H1 (cell line): Measurements from ENCODE around the gene NFKBIZ.
"Not testable (repeated sequence)": the region's sequence is repeated elsewhere in the genome, so short reads cannot be mapped to it uniquely, and the experiment has no call there.

Experiments
- ASH2L ChIP-seq: fragments of 200-600, 300-600 bp; sonication (generic); IDR thresholded peaks from one replicate; pipeline ENCODE4 v1.7.1; 2017; ENCODE audit warnings: low read length
- CBX8 ChIP-seq: fragments of 300-800, 300-1000 bp; sonication (generic); IDR thresholded peaks from 2 replicates; pipeline ENCODE4 v1.7.1; 2016; ENCODE audit warnings: low read depth, low read length, borderline replicate concordance
- EZH2 ChIP-seq: fragments of 200-600 bp; sonication (generic); IDR thresholded peaks from 2 replicates; pipeline ENCODE4 v1.7.1; 2012; ENCODE audit warnings: low read depth, mild to moderate bottlenecking, moderate library complexity, low read length, inconsistent platforms; ENCODE audit not compliant: severe bottlenecking
- FOSL1 ChIP-seq: IDR thresholded peaks from 2 replicates; pipeline ENCODE4 v1.6.1; 2011; ENCODE audit warnings: mild to moderate bottlenecking, low read depth, low read length, moderate library complexity; ENCODE audit not compliant: insufficient read depth
- MAX ChIP-seq: IDR thresholded peaks from 2 replicates; pipeline ENCODE4 v1.6.1; 2012; ENCODE audit warnings: inconsistent platforms
- POLR2AphosphoS5 ChIP-seq: IDR thresholded peaks from 2 replicates; pipeline ENCODE4 v1.6.1; 2011; ENCODE audit warnings: low read depth, low read length
- RFX5 ChIP-seq: IDR thresholded peaks from 2 replicates; pipeline ENCODE4 v1.6.1; 2011; ENCODE audit warnings: low read depth, low read length, improper control_type of control experiment, borderline replicate concordance
- SAP30 ChIP-seq: fragments of 300-600 bp; sonication (generic); IDR thresholded peaks from 2 replicates; pipeline ENCODE4 v1.7.1; 2012; ENCODE audit warnings: low read length, moderate library complexity, mild to moderate bottlenecking, inconsistent platforms; ENCODE audit not compliant: insufficient read depth, insufficient replicate concordance
- SP1 ChIP-seq: IDR thresholded peaks from 2 replicates; pipeline ENCODE4 v1.6.1; 2011; ENCODE audit warnings: low read depth, low read length
- ZNF274 ChIP-seq: IDR thresholded peaks from 2 replicates; pipeline ENCODE4 v1.7.0; 2012; ENCODE audit warnings: low read length, borderline replicate concordance; ENCODE audit errors: extremely low read depth
- TF ChIP-seq, protein P1 (sequence below), 3 experiments: IDR thresholded peaks; 1 replicate in 2 of 3; 2 replicates in 1 of 3; pipeline versions ENCODE4 v1.5.1 to v1.6.1; 2011; ENCODE audit warnings: low read length in 3 of 3, mild to moderate bottlenecking in 3 of 3, inconsistent platforms in 2 of 3, low read depth in 1 of 3, moderate library complexity in 1 of 3; ENCODE audit not compliant: insufficient read depth in 1 of 3; ENCODE audit errors: control extremely low read depth in 1 of 3

GRCh38 chr3:101905573-101905972 lies 56.3 kb downstream of the NFKBIZ start:
- TF ChIP-seq, protein P1, sequence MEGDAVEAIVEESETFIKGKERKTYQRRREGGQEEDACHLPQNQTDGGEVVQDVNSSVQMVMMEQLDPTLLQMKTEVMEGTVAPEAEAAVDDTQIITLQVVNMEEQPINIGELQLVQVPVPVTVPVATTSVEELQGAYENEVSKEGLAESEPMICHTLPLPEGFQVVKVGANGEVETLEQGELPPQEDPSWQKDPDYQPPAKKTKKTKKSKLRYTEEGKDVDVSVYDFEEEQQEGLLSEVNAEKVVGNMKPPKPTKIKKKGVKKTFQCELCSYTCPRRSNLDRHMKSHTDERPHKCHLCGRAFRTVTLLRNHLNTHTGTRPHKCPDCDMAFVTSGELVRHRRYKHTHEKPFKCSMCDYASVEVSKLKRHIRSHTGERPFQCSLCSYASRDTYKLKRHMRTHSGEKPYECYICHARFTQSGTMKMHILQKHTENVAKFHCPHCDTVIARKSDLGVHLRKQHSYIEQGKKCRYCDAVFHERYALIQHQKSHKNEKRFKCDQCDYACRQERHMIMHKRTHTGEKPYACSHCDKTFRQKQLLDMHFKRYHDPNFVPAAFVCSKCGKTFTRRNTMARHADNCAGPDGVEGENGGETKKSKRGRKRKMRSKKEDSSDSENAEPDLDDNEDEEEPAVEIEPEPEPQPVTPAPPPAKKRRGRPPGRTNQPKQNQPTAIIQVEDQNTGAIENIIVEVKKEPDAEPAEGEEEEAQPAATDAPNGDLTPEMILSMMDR (IDR thresholded peaks at IDR 0.05; ENCODE audit: control extremely low read depth in 1 of 3, insufficient read depth in 1 of 3, low read depth in 1 of 3, low read length in 3 of 3): not testable (repeated sequence)
- TF ChIP-seq MAX, CBX8, ZNF274, POLR2AphosphoS5, SP1, FOSL1, ASH2L, SAP30, EZH2, RFX5: not testable (repeated sequence)
